Right atrium auricular region (tissue), 2 donors: Measurements from ENCODE around the gene CD83. TPM values are rescaled to one million over a fixed set of nuclear protein-coding genes. Genes with fewer than 3 reads are reported as not detected.

Experiments used
- DNase-seq: peaks from one replicate; pipeline ENCODE4 v3.0.0-alpha.2; 2019; ENCODE audit warnings: low spot score
- H3K27ac ChIP-seq, 2 donors: fragments of 200-600 bp; sonication (generic); 1 replicate in 1 of 2; 2 replicates in 1 of 2; pipeline ENCODE4 v1.5.1; 2016 to 2019
- H3K27me3 ChIP-seq, 2 donors: fragments of 200-600 bp; sonication (generic); one replicate each; pipeline versions ENCODE4 v1.5.1 to v1.6.0; 2017 to 2019
- H3K36me3 ChIP-seq: fragments of 200-600 bp; sonication (generic); one replicate; pipeline ENCODE4 v1.5.1; 2016
- H3K4me1 ChIP-seq, 2 donors: fragments of 200-600 bp; sonication (generic); one replicate each; pipeline versions ENCODE4 v1.5.1 to v1.6.0; 2017 to 2019
- H3K4me3 ChIP-seq, 2 donors: fragments of 200-600 bp; sonication (generic); 1 replicate in 1 of 2; 2 replicates in 1 of 2; pipeline ENCODE4 v1.5.1; 2017 to 2019; ENCODE audit warnings: mild to moderate bottlenecking in 1 of 2, moderate library complexity in 1 of 2
- H3K9me3 ChIP-seq, 2 donors: fragments of 200-600 bp; sonication (generic); one replicate each; pipeline ENCODE4 v1.5.1; 2019
- CTCF ChIP-seq, 2 donors: fragments of 200-600 bp; sonication (generic); IDR thresholded peaks; one replicate each; pipeline ENCODE4 v1.5.1; 2019; ENCODE audit warnings: antibody characterized with exemption in 2 of 2
- total RNA-seq, 2 donors: library from RNA; depleted of rRNA; stranded (reverse); fragments of >200 nt; gene quantifications; one replicate each; pipeline ENCODE4 v1.1.0, GENCODE V29; 2016

CD83 gene
- total RNA-seq, 2 donors from 2014 or later, result 1.7 to 2.1 TPM

GRCh38 chr6:14178083-14178445 lies 60.5 kb downstream of the CD83 start:
- Histone ChIP-seq H3K36me3 (no peaks in the 10 kb centered on the region), H3K27me3 (no peaks in the 10 kb centered on the region), H3K4me1 (no peaks in the 10 kb centered on the region), H3K27ac (no peak overlapping the region), H3K4me3 (no peak overlapping the region), H3K9me3 (no peaks in the 10 kb centered on the region)
- no peak for DNase-seq
- TF ChIP-seq CTCF (IDR thresholded peaks at IDR 0.05), result no peak

- no peaks in the 10 kb centered on the region for H3K27me3 ChIP-seq
- no peak overlapping the region for H3K27ac ChIP-seq
- DNase-seq, result no peak
- H3K4me1 ChIP-seq, result no peaks in the 10 kb centered on the region
- no peaks in the 10 kb centered on the region for H3K36me3 ChIP-seq
- no peak for TF ChIP-seq CTCF (IDR thresholded peaks at IDR 0.05)
- H3K9me3 ChIP-seq, result no peaks in the 10 kb centered on the region
- H3K4me3 ChIP-seq, result no peak overlapping the region
Observed at GRCh38 chr6:14180609-14181008, 63.0 kb downstream of the CD83 start.

GRCh38 chr6:14182916-14183315 lies 65.3 kb downstream of the CD83 start:
- Histone ChIP-seq H3K4me3 (no peak overlapping the region), H3K9me3 (no peaks in the 10 kb centered on the region), H3K27ac (no peak overlapping the region), H3K4me1 (no peaks in the 10 kb centered on the region), H3K27me3 (no peaks in the 10 kb centered on the region), H3K36me3 (no peaks in the 10 kb centered on the region)
- DNase-seq, result no peak
- no peak for TF ChIP-seq CTCF (IDR thresholded peaks at IDR 0.05)

Other genes with a start within 250 kb of the CD83 start
- gene RNF182, start 192.8 kb upstream of the CD83 start, total RNA-seq, result under 1 TPM; 0.67 to 0.83 TPM